ENCODE measurements around the gene SAG. TPM values are rescaled to one million over a fixed set of nuclear protein-coding genes. Genes with fewer than 3 reads are reported as not detected.

Gene SAG
- total and polyA plus RNA-seq, 10 of the 15 experiments (the other 5 are each of a cell fraction or from before 2014, with no cell fraction given): 0.06 to 0.47 TPM; not detected in 8

- peak within 1 kb of the TSS; percentile 89 for H3K9ac ChIP-seq (ENCODE audit: control insufficient read depth, insufficient read depth, low read length)
- CTCF ChIA-PET: interaction anchor here (0.9 to 1.7 kb wide), 6 partner anchors 12 to 89 kb away, joined by 3 to 15 read pairs (median 6); no protein-coding TSS in a partner anchor
- no peak for DNase-seq (ENCODE audit: low read depth, low spot score)
- H2AFZ ChIP-seq (ENCODE audit: control insufficient read depth, low read depth, low read length): peak within 1 kb of the TSS; percentile 91
- H3K36me3 ChIP-seq (ENCODE audit: control insufficient read depth in 2 of 2, insufficient read depth in 2 of 2, low read length in 1 of 2): no peaks in the 10 kb centered on the region
- no peaks in the 10 kb centered on the region for H4K20me1 ChIP-seq (ENCODE audit: control insufficient read depth, insufficient read depth)
- FAIRE-seq: no peak
- BruUV-seq (replicated peaks): no TSS peak
- H3K79me2 ChIP-seq (ENCODE audit: control insufficient read depth, insufficient read depth, low read length): peaks cover 41% of the 10 kb centered on the region
- peaks cover 32% of the 10 kb centered on the region for H3K4me1 ChIP-seq (ENCODE audit: control insufficient read depth, insufficient read depth, low read length)
- in situ Hi-C loops (cut with MboI) (no loop called here), intact Hi-C loops (cut with micrococcal nuclease; ENCODE audit: unreplicated experiment) (loop anchor here (2.0 kb wide), 1 partner anchor 89 kb away; no protein-coding TSS in a partner anchor)
- SMC1A ChIA-PET (ENCODE audit: uncharacterized antibody, unreplicated experiment): interaction anchor here (0.7 to 1.3 kb wide), 3 partner anchors 23 to 90 kb away, joined by 3 to 5 read pairs (median 4); no protein-coding TSS in a partner anchor
- ATAC-seq: peak; percentile 67
- peak within 1 kb of the TSS; percentile 98 for H3K4me2 ChIP-seq (ENCODE audit: control insufficient read depth, insufficient read depth)
- H3K4me3 ChIP-seq: peak within 1 kb of the TSS; percentile 85
- POLR2A ChIA-PET: no interaction called here
- no peaks in the 10 kb centered on the region for H3K9me3 ChIP-seq (replicated peaks; ENCODE audit: control insufficient read depth, insufficient read depth, low read length)
- H3K27ac ChIP-seq (ENCODE audit: control insufficient read depth, insufficient read depth): peak within 1 kb of the TSS; percentile 94
- no peaks in the 10 kb centered on the region for H3K27me3 ChIP-seq (replicated peaks in 1 of 2; ENCODE audit: control insufficient read depth in 2 of 2, insufficient read depth in 2 of 2, low read length in 1 of 2)
- RAD21 ChIA-PET (ENCODE audit: unreplicated experiment): interaction anchor here (1.1 to 1.3 kb wide), 4 partner anchors 65 to 406 kb away, joined by 3 to 4 read pairs (median 3); partner anchors contain the start of gene UGT1A1
- under 1% methylated on average over 29 of the region's 56 CpGs for WGBS (ENCODE audit: insufficient coverage, insufficient replicate concordance, low lambda C conversion rate, missing lambda C conversion rate)
- TF ChIP-seq CREB1 (IDR thresholded peaks at IDR 0.05; ENCODE audit: low read depth): 0 out of 2 replicates have a peak, but pooled peaks have one; percentile 17
- TF ChIP-seq CBX3 (IDR thresholded peaks at IDR 0.05; ENCODE audit: borderline replicate concordance, low read depth): no peak
- peak; percentile 54; the same call in 1 of the 2 replicates for TF ChIP-seq ZBED1 (IDR thresholded peaks at IDR 0.05; ENCODE audit: borderline replicate concordance)
- TF ChIP-seq IKZF2 (IDR thresholded peaks at IDR 0.05): peak in 1 of 2 experiments; percentile 45; a peak in 2 of 4 replicates
- TF ChIP-seq NBN (IDR thresholded peaks at IDR 0.05): peak; percentile 34; the same call in 1 of the 2 replicates
- TF ChIP-seq RUNX3 (IDR thresholded peaks at IDR 0.05; ENCODE audit: low read length): peak; percentile 55; the same call in 1 of the 2 replicates
- no peak for TF ChIP-seq CHD4 (IDR thresholded peaks at IDR 0.05)
- TF ChIP-seq PRDM15 (CRISPR knock-in tag; IDR thresholded peaks at IDR 0.05): no peak
- peak; percentile 51; the same call in 1 of the 2 replicates for TF ChIP-seq EED (IDR thresholded peaks at IDR 0.05; ENCODE audit: low read depth)
- 0 out of 2 replicates have a peak, but pooled peaks have one; percentile 56 for TF ChIP-seq MLLT1 (IDR thresholded peaks at IDR 0.05)
- TF ChIP-seq RB1 (IDR thresholded peaks at IDR 0.05; ENCODE audit: borderline replicate concordance): peak; percentile 72; the same call in 1 of the 2 replicates
- TF ChIP-seq HDGF (IDR thresholded peaks at IDR 0.05): peak; percentile 73; the same call in 1 of the 2 replicates
- no peak for TF ChIP-seq ZNF217 (IDR thresholded peaks at IDR 0.05)
- peak in 1 of 2 experiments; percentile 94; a peak in 2 of 3 replicates for TF ChIP-seq EGR1 (IDR thresholded peaks at IDR 0.05; ENCODE audit: borderline replicate concordance in 1 of 2, low read depth in 2 of 2, low read length in 2 of 2)
- TF ChIP-seq MEF2A (IDR thresholded peaks at IDR 0.05; ENCODE audit: insufficient read depth, low read depth, low read length): peak; percentile 94
- peak; percentile 61; the same call in 1 of the 2 replicates for TF ChIP-seq TAF1 (IDR thresholded peaks at IDR 0.05; ENCODE audit: borderline replicate concordance, low read depth, low read length)
- TF ChIP-seq POLR2AphosphoS5 (IDR thresholded peaks at IDR 0.05; ENCODE audit: low read length): peak; percentile 53; the same call in 1 of the 2 replicates
- TF ChIP-seq MEF2B (IDR thresholded peaks at IDR 0.05; ENCODE audit: partially characterized antibody, poor library complexity, severe bottlenecking): peak; percentile 45
These were observed 46.3 kb downstream of the SAG start, which contains the start of gene DGKD for GRCh38 chr2:233353769-233354499. Gene DGKD (plus strand): TSS chr2:233354494. CDS start chr2:233354519, 25 bp downstream.
